ENCODE results near the gene MARCHF10. TPM values are rescaled to one million over a fixed set of nuclear protein-coding genes. Genes with fewer than 3 reads are reported as not detected.

Gene MARCHF10
- under 1 TPM in 3 of 4 donors, not detected in 1; 0.33 to 0.52 (median 0.42) TPM for total RNA-seq

- peak within 1 kb of the TSS; percentile 36 to 40 (median 38) for H3K4me3 ChIP-seq
- no peak for DNase-seq (ENCODE audit: extremely low spot score)
- H3K9me3 ChIP-seq, result no peaks in the 10 kb centered on the region
- peaks cover 0 to 51% (median 12%) of the 10 kb centered on the region in 4 donors for H3K27me3 ChIP-seq
- intact Hi-C loops (cut with DNase I), result no loop called here
- 14% methylated on average over 26 of the region's 57 CpGs for WGBS
- H3K36me3 ChIP-seq, result no peaks in the 10 kb centered on the region
- H3K4me1 ChIP-seq, result peaks cover 4 to 11% (median 9%) of the 10 kb centered on the region in 4 donors
- TF ChIP-seq CTCF (IDR thresholded peaks at IDR 0.05), result no peak
- TF ChIP-seq POLR2A (IDR thresholded peaks at IDR 0.05; ENCODE audit: low read depth), result no peak
- no peak within 1 kb of the TSS for H3K27ac ChIP-seq (replicated peaks in 1 of 4)
Measured at GRCh38 chr17:62807812-62808575, at the start of gene MARCHF10. TSS of gene MARCHF10 (minus strand) at chr17:62808314. CDS start at chr17:62801735, 6,579 bp downstream.

- Histone ChIP-seq H3K9me3 (no peaks in the 10 kb centered on the region), H3K27me3 (no peaks in the 10 kb centered on the region), H3K4me1 (no peaks in the 10 kb centered on the region), H3K27ac (replicated peaks in 1 of 4) (no peak overlapping the region), H3K36me3 (no peaks in the 10 kb centered on the region), H3K4me3 (no peak overlapping the region)
- TF ChIP-seq POLR2A (IDR thresholded peaks at IDR 0.05; ENCODE audit: low read depth) (no peak), EP300 (IDR thresholded peaks at IDR 0.05) (no peak), CTCF (IDR thresholded peaks at IDR 0.05) (no peak), POLR2AphosphoS5 (IDR thresholded peaks at IDR 0.05) (no peak)
- whole genome bisulfite sequencing, result 84% methylated on average over 6 of the region's 6 CpGs
- DNase-seq (ENCODE audit: extremely low spot score), result no peak
- intact Hi-C loops (cut with DNase I), result no loop called here
Measured at GRCh38 chr17:62857526-62857925, 49.4 kb upstream of the MARCHF10 start.

GRCh38 chr17:62856594-62856993, 48.5 kb upstream of the MARCHF10 start:
- no peaks in the 10 kb centered on the region for H3K4me1 ChIP-seq
- no peak overlapping the region for H3K4me3 ChIP-seq
- H3K9me3 ChIP-seq, result no peaks in the 10 kb centered on the region
- WGBS, result 85% methylated on average over 3 of the region's 3 CpGs
- DNase-seq (ENCODE audit: extremely low spot score), result no peak
- H3K27me3 ChIP-seq, result no peaks in the 10 kb centered on the region
- TF ChIP-seq CTCF (IDR thresholded peaks at IDR 0.05) (no peak), EP300 (IDR thresholded peaks at IDR 0.05) (no peak), POLR2A (IDR thresholded peaks at IDR 0.05; ENCODE audit: low read depth) (no peak), POLR2AphosphoS5 (IDR thresholded peaks at IDR 0.05) (no peak)
- H3K36me3 ChIP-seq, result no peaks in the 10 kb centered on the region
- intact Hi-C loops (cut with DNase I), result no loop called here
- no peak overlapping the region for H3K27ac ChIP-seq (replicated peaks in 1 of 4)

- intact Hi-C loops (cut with DNase I), result no loop called here
- Histone ChIP-seq H3K36me3 (no peaks in the 10 kb centered on the region), H3K4me1 (no peaks in the 10 kb centered on the region), H3K9me3 (no peaks in the 10 kb centered on the region), H3K4me3 (no peak overlapping the region), H3K27me3 (no peaks in the 10 kb centered on the region), H3K27ac (replicated peaks in 1 of 4) (no peak overlapping the region)
- 77% methylated on average over 5 of the region's 5 CpGs for WGBS
- TF ChIP-seq POLR2A (IDR thresholded peaks at IDR 0.05; ENCODE audit: low read depth) (no peak), EP300 (IDR thresholded peaks at IDR 0.05) (no peak), CTCF (IDR thresholded peaks at IDR 0.05) (no peak), POLR2AphosphoS5 (IDR thresholded peaks at IDR 0.05) (no peak)
- no peak for DNase-seq (ENCODE audit: extremely low spot score)
Measured at GRCh38 chr17:62855156-62855555, 47.0 kb upstream of the MARCHF10 start.
